ENCODE measurements around the gene CASP5. TPM values are rescaled to one million over a fixed set of nuclear protein-coding genes. Genes with fewer than 3 reads are reported as not detected.

The CASP5 gene
- polyA plus RNA-seq, 1 experiment = 0.07 TPM

- POLR2A ChIA-PET = no interaction called here
- CTCF ChIA-PET = interaction anchor here (1.0 kb wide), 1 partner anchor 17 kb away, joined by 3 read pairs; no protein-coding TSS in a partner anchor
- no peak overlapping the region for H3K4me3 ChIP-seq (ENCODE audit: low read depth, low read length)
- H3K27me3 ChIP-seq (ENCODE audit: control insufficient read depth, insufficient read depth, low read length) = no peaks in the 10 kb centered on the region
- TF ChIP-seq, protein P1, sequence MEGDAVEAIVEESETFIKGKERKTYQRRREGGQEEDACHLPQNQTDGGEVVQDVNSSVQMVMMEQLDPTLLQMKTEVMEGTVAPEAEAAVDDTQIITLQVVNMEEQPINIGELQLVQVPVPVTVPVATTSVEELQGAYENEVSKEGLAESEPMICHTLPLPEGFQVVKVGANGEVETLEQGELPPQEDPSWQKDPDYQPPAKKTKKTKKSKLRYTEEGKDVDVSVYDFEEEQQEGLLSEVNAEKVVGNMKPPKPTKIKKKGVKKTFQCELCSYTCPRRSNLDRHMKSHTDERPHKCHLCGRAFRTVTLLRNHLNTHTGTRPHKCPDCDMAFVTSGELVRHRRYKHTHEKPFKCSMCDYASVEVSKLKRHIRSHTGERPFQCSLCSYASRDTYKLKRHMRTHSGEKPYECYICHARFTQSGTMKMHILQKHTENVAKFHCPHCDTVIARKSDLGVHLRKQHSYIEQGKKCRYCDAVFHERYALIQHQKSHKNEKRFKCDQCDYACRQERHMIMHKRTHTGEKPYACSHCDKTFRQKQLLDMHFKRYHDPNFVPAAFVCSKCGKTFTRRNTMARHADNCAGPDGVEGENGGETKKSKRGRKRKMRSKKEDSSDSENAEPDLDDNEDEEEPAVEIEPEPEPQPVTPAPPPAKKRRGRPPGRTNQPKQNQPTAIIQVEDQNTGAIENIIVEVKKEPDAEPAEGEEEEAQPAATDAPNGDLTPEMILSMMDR (IDR thresholded peaks at IDR 0.05; ENCODE audit: low read depth, low read length) = no peak
- no peaks in the 10 kb centered on the region; the same call in 1 of the 2 replicates for H3K9me3 ChIP-seq (ENCODE audit: control insufficient read depth, insufficient read depth, low read length)
- no peak overlapping the region for H3K27ac ChIP-seq (ENCODE audit: low read depth, low read length)
- DNase-seq (ENCODE audit: low read depth, low spot score) = no peak
Measured at GRCh38 chr11:104964247-104964646, 58.7 kb downstream of the CASP5 start.

DNA sequence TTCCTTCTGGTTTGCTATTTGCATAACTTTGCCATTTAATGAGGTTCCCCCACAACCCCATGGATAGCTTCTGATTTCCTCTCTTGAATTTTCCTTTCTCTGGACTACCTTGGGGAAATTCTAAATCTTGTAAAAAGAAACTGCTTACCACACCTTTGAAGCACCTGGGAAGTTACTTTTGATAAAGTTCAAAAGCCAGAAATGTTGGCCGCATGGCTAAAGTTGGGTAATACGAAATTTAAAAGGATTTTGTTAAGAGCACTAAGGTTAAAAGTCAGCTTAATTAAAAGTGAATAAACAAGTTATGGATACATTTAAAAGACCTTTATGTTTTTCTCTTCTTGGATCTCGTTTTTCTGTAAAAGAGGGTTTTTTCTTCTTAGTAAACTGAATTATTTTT, 60.1 kb downstream of the CASP5 start:
- H3K27me3 ChIP-seq (ENCODE audit: control insufficient read depth, insufficient read depth, low read length) = no peaks in the 10 kb centered on the region
- H3K9me3 ChIP-seq (ENCODE audit: control insufficient read depth, insufficient read depth, low read length) = no peaks in the 10 kb centered on the region; the same call in 1 of the 2 replicates
- POLR2A ChIA-PET = no interaction called here
- no peak overlapping the region for H3K4me3 ChIP-seq (ENCODE audit: low read depth, low read length)
- no peak for DNase-seq (ENCODE audit: low read depth, low spot score)
- H3K27ac ChIP-seq (ENCODE audit: low read depth, low read length) = no peak overlapping the region
- TF ChIP-seq, protein P1 (IDR thresholded peaks at IDR 0.05; ENCODE audit: low read depth, low read length) = no peak
- CTCF ChIA-PET = no interaction called here

DNA sequence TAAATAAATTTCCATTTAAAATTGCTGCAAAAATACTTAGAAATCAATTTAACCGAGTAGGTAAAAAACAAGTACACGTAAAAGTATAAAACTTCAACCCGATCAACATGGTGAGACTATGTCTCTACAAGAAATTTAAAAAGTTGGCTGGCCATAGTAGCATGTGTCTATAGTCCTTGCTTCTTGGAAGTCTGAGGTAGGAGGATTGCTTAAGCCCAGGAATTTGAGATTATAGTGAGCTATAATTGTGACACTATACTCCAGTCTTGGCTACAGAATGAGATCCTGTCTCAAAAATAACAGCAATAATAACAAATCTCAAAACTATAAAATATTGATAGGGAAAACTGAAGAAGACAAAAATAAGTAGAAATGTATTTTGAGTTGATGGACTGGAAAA, 65.7 kb downstream of the CASP5 start:
- TF ChIP-seq, protein P1 (IDR thresholded peaks at IDR 0.05; ENCODE audit: low read depth, low read length) = no peak

GRCh38 chr11:104956528-104956927, 66.4 kb downstream of the CASP5 start:
- DNase-seq (ENCODE audit: low read depth, low spot score) = no peak

More for the DNA sequence above, 65.7 kb downstream of the CASP5 start:
- Histone ChIP-seq H3K27me3 (ENCODE audit: control insufficient read depth, insufficient read depth, low read length) (no peaks in the 10 kb centered on the region), H3K9me3 (ENCODE audit: control insufficient read depth, insufficient read depth, low read length) (no peaks in the 10 kb centered on the region), H3K27ac (ENCODE audit: low read depth, low read length) (no peak overlapping the region), H3K4me3 (ENCODE audit: low read depth, low read length) (no peak overlapping the region)
- ChIA-PET CTCF (interaction anchor here (0.8 to 0.9 kb wide), 2 partner anchors 10 to 40 kb away, joined by 3 to 4 read pairs; no protein-coding TSS in a partner anchor), POLR2A (no interaction called here)
- DNase-seq (ENCODE audit: low read depth, low spot score) = no peak

DNA sequence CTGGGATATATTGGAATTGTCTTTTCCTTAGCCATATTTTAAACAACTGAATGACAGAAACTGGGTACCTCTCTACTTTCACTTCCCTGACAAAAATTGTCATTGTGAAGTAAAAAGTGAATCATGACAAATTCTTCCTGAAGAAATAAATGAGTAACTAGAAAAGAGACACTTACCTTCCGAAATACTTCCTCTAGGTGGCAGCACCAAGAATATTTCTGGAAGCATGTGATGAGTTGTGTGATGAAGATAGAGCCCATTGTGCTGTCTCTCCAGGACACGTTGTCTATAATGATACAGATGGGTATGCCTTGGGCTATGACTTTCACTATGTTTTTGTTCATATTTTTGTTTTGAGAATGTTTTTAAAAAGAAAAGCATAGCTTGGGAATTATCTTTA, 76.1 kb downstream of the CASP5 start:
- Histone ChIP-seq H3K4me3 (ENCODE audit: low read depth, low read length) (no peak overlapping the region), H3K27me3 (ENCODE audit: control insufficient read depth, insufficient read depth, low read length) (no peaks in the 10 kb centered on the region), H3K27ac (ENCODE audit: low read depth, low read length) (no peak overlapping the region), H3K9me3 (ENCODE audit: control insufficient read depth, insufficient read depth, low read length) (no peaks in the 10 kb centered on the region)
- CTCF ChIA-PET = interaction anchor here (0.6 to 2.1 kb wide), 6 partner anchors 11 to 916 kb away, joined by 3 to 13 read pairs (median 4); no protein-coding TSS in a partner anchor
- no peak for DNase-seq (ENCODE audit: low read depth, low spot score)
- POLR2A ChIA-PET = no interaction called here
- TF ChIP-seq, protein P1 (IDR thresholded peaks at IDR 0.05; ENCODE audit: low read depth, low read length) = peak; percentile 49

More at GRCh38 chr11:104956528-104956927, 66.4 kb downstream of the CASP5 start:
- POLR2A ChIA-PET = no interaction called here
- no peaks in the 10 kb centered on the region for H3K27me3 ChIP-seq (ENCODE audit: control insufficient read depth, insufficient read depth, low read length)
- H3K9me3 ChIP-seq (ENCODE audit: control insufficient read depth, insufficient read depth, low read length) = no peaks in the 10 kb centered on the region
- TF ChIP-seq, protein P1 (IDR thresholded peaks at IDR 0.05; ENCODE audit: low read depth, low read length) = no peak
- no peak overlapping the region for H3K4me3 ChIP-seq (ENCODE audit: low read depth, low read length)
- H3K27ac ChIP-seq (ENCODE audit: low read depth, low read length) = no peak overlapping the region
- CTCF ChIA-PET = no interaction called here

Other genes starting within 250 kb of the CASP5 start
- 0.25 and 0.38 TPM in 2 replicates for gene CASP12, start 124.7 kb downstream of the CASP5 start, polyA plus RNA-seq (2011; rRNA removed)
- 112 and 129 TPM in 2 replicates for gene CASP4, start 54.6 kb downstream of the CASP5 start, polyA plus RNA-seq (2011; rRNA removed)
- 31.0 and 36.2 TPM in 2 replicates for gene CASP1, start 12.0 kb upstream of the CASP5 start, polyA plus RNA-seq (2011; rRNA removed)
- 105 and 125 TPM in 2 replicates for gene CARD16, start 22.2 kb upstream of the CASP5 start, polyA plus RNA-seq (2011; rRNA removed)
- gene CARD18, start 116.6 kb upstream of the CASP5 start, polyA plus RNA-seq (2011; rRNA removed) = not detected in 2 replicates

Data from AG04450 (cell line).